SK-N-SH (cell line): ENCODE data around the gene CELF2.

Experiments
- CTCF ChIP-seq: fragments of 200-600 bp; sonication (generic); IDR thresholded peaks from 2 replicates; pipeline ENCODE4 v1.6.1; 2017; ENCODE audit warnings: antibody characterized with exemption, mild to moderate bottlenecking, moderate library complexity
- EP300 ChIP-seq, 2 experiments: IDR thresholded peaks; 2 replicates each; pipeline versions ENCODE4 v1.4.0 to v1.6.1; 2012; ENCODE audit warnings: borderline replicate concordance in 1 of 2, low read depth in 1 of 2, low read length in 1 of 2
- MEF2A ChIP-seq: IDR thresholded peaks from 2 replicates; pipeline ENCODE4 v1.4.0; 2012; ENCODE audit warnings: low read depth, borderline replicate concordance
- RAD21 ChIP-seq: IDR thresholded peaks from 2 replicates; pipeline ENCODE4 v1.6.1; 2012; ENCODE audit warnings: mild to moderate bottlenecking, low read length
- RFX5 ChIP-seq: IDR thresholded peaks from 2 replicates; pipeline ENCODE4 v1.6.1; 2012; ENCODE audit warnings: mild to moderate bottlenecking, improper control_type of control experiment, low read length
- SIN3A ChIP-seq: IDR thresholded peaks from 2 replicates; pipeline ENCODE4 v1.6.1; 2012; ENCODE audit warnings: low read depth, mild to moderate bottlenecking, low read length, moderate library complexity, borderline replicate concordance
- SMC3 ChIP-seq: IDR thresholded peaks from 2 replicates; pipeline ENCODE4 v1.6.1; 2012; ENCODE audit warnings: low read depth, low read length, improper control_type of control experiment
- TCF12 ChIP-seq: IDR thresholded peaks from 2 replicates; pipeline ENCODE4 v1.4.0; 2012

GRCh38 chr10:11086177-11086840 is 68.6 kb downstream of the CELF2 start:
- TF ChIP-seq CTCF = no peak
- no peak for TF ChIP-seq RFX5
- no peak for TF ChIP-seq SIN3A
- no peak for TF ChIP-seq TCF12
- no peak for TF ChIP-seq EP300 (IDR thresholded peaks at IDR 0.05; ENCODE audit: borderline replicate concordance in 1 of 2, low read depth in 1 of 2, low read length in 1 of 2)
- TF ChIP-seq SMC3 = no peak
- TF ChIP-seq RAD21 = no peak
- TF ChIP-seq MEF2A = no peak
